CD14-positive monocyte (primary cell): Measurements from ENCODE around the gene HNRNPLL. TPM values are rescaled to one million over a fixed set of nuclear protein-coding genes. Genes with fewer than 3 reads are reported as not detected.

Experiments
- DNase-seq, 3 donors: peaks; one replicate each; pipeline ENCODE4 v3.0.0-alpha.2; 2011 to 2022
- H2AFZ ChIP-seq: 2 replicates; pipeline ENCODE4 v1.6.0; 2012; ENCODE audit warnings: mild to moderate bottlenecking, low read depth, low read length, inconsistent platforms; ENCODE audit not compliant: insufficient read depth, poor library complexity, severe bottlenecking
- H3K27ac ChIP-seq, 2 donors: 1 replicate in 1 of 2; 2 replicates in 1 of 2; pipeline ENCODE4 v1.5.1; 2012 to 2013; ENCODE audit warnings: low read length in 2 of 2, control low read depth in 1 of 2, inconsistent platforms in 1 of 2, low read depth in 1 of 2, mild to moderate bottlenecking in 1 of 2
- H3K27me3 ChIP-seq, 2 donors: one replicate each; pipeline versions ENCODE4 v1.6.0 to v1.6.1; 2011 to 2013; ENCODE audit warnings: low read length in 2 of 2; ENCODE audit not compliant: control insufficient read depth in 2 of 2, insufficient read depth in 2 of 2
- H3K36me3 ChIP-seq, 2 donors: replicated peaks in 1 of 2; 1 replicate in 1 of 2; 2 replicates in 1 of 2; pipeline versions ENCODE4 v1.5.1 to v1.6.1; 2012 to 2013; ENCODE audit warnings: low read length in 2 of 2, control low read depth in 1 of 2, inconsistent platforms in 1 of 2, mild to moderate bottlenecking in 1 of 2; ENCODE audit not compliant: insufficient read depth in 2 of 2, control insufficient read depth in 1 of 2
- H3K4me1 ChIP-seq, 2 donors: 1 replicate in 1 of 2; 2 replicates in 1 of 2; pipeline versions ENCODE4 v1.5.1 to v1.6.1; 2012 to 2013; ENCODE audit warnings: low read length in 2 of 2, control low read depth in 1 of 2, inconsistent platforms in 1 of 2, mild to moderate bottlenecking in 1 of 2, moderate library complexity in 1 of 2; ENCODE audit not compliant: insufficient read depth in 2 of 2, control insufficient read depth in 1 of 2
- H3K4me2 ChIP-seq: replicated peaks from 2 replicates; pipeline ENCODE3; 2012; ENCODE audit warnings: low read length, moderate library complexity, mild to moderate bottlenecking; ENCODE audit not compliant: poor library complexity, severe bottlenecking; ENCODE audit errors: extremely low read depth
- H3K4me3 ChIP-seq, 3 experiments: fragments of 200-600 bp in 1 of 3; sonication (generic) in 1 of 3; replicated peaks in 1 of 3; 1 replicate in 2 of 3; 2 replicates in 1 of 3; pipeline ENCODE4 v1.5.1; 2011 to 2013; ENCODE audit warnings: low read length in 3 of 3, mild to moderate bottlenecking in 3 of 3, control low read depth in 2 of 3, low read depth in 2 of 3, inconsistent platforms in 1 of 3, moderate library complexity in 1 of 3
- H3K79me2 ChIP-seq: 2 replicates; pipeline ENCODE4 v1.6.0; 2012; ENCODE audit warnings: mild to moderate bottlenecking, control low read depth, inconsistent platforms, low read length, moderate library complexity; ENCODE audit not compliant: insufficient read depth
- H3K9ac ChIP-seq: 2 replicates; pipeline ENCODE4 v1.6.0; 2017; ENCODE audit warnings: low read length, mild to moderate bottlenecking; ENCODE audit not compliant: insufficient read depth, poor library complexity, severe bottlenecking
- H3K9me3 ChIP-seq, 2 donors: replicated peaks in 1 of 2; 1 replicate in 1 of 2; 2 replicates in 1 of 2; pipeline versions ENCODE4 v1.5.1 to v1.6.1; 2012 to 2013; ENCODE audit warnings: low read length in 2 of 2, control low read depth in 1 of 2; ENCODE audit not compliant: control insufficient read depth in 1 of 2, insufficient read depth in 1 of 2
- H4K20me1 ChIP-seq: 2 replicates; pipeline ENCODE4 v1.6.0; 2012; ENCODE audit warnings: mild to moderate bottlenecking, low read length, control low read depth, moderate library complexity; ENCODE audit not compliant: insufficient read depth
- H3K27ac Mint-ChIP-seq, 7 donors: one replicate each; pipeline ENCODE4 v1.8.0; 2020; ENCODE audit warnings: mild to moderate bottlenecking in 7 of 7, mixed read lengths in 7 of 7, moderate library complexity in 6 of 7, inconsistent platforms in 2 of 7
- H3K27me3 Mint-ChIP-seq, 3 donors: one replicate each; pipeline ENCODE4 v1.8.0; 2021 to 2022; ENCODE audit warnings: low read depth in 3 of 3, mild to moderate bottlenecking in 3 of 3, mixed read lengths in 3 of 3, moderate library complexity in 3 of 3, inconsistent platforms in 1 of 3
- H3K36me3 Mint-ChIP-seq, 2 donors: one replicate each; pipeline ENCODE4 v1.8.0; 2020; ENCODE audit warnings: mixed read lengths in 2 of 2, inconsistent platforms in 1 of 2, mild to moderate bottlenecking in 1 of 2
- H3K4me1 Mint-ChIP-seq: one replicate; pipeline ENCODE4 v1.8.0; 2020; ENCODE audit warnings: mild to moderate bottlenecking, mixed read lengths
- H3K4me3 Mint-ChIP-seq, 2 donors: one replicate each; pipeline ENCODE4 v1.8.0; 2020; ENCODE audit warnings: mild to moderate bottlenecking in 2 of 2, mixed read lengths in 2 of 2, moderate library complexity in 1 of 2
- H3K9me3 Mint-ChIP-seq, 7 donors: one replicate each; pipeline ENCODE4 v1.8.0; 2020 to 2022; ENCODE audit warnings: mixed read lengths in 7 of 7, mild to moderate bottlenecking in 6 of 7, moderate library complexity in 6 of 7, inconsistent platforms in 2 of 7
- CTCF ChIP-seq: fragments of 200-600 bp; IDR thresholded peaks from one replicate; pipeline ENCODE4 v1.8.0; 2022; ENCODE audit warnings: antibody characterized with exemption, mild to moderate bottlenecking
- WGBS: methylation state at CpG from one replicate; pipeline ENCODE4 v1.1.5; 2013; ENCODE audit warnings: missing lambda C conversion rate; ENCODE audit not compliant: insufficient coverage; 5-methylcytosine and 5-hydroxymethylcytosine counted together
- intact Hi-C, 2 donors: fragments of 100-400 bp; cut with micrococcal nuclease; formaldehyde crosslinking; loops; one replicate each; pipeline versions ENCODE4 v1.15.0 to v1.15.1; 2023
- polyA plus RNA-seq, 3 donors: library from polyadenylated mRNA; depleted of rRNA in 1 of 3; unstranded in 2 of 3; stranded (reverse) in 1 of 3; fragments of 300-500 nt in 2 of 3; fragments of >200 nt in 1 of 3; fragmentation: Illumina TruSeq in 2 of 3; gene quantifications; 1 replicate in 2 of 3; 2 replicates in 1 of 3; pipeline ENCODE4 v1.2.3, GENCODE V29; 2012 to 2021

Gene HNRNPLL
- polyA plus RNA-seq, 3 donors, result 12.4 to 16.8 (median 13.8) TPM

DNA sequence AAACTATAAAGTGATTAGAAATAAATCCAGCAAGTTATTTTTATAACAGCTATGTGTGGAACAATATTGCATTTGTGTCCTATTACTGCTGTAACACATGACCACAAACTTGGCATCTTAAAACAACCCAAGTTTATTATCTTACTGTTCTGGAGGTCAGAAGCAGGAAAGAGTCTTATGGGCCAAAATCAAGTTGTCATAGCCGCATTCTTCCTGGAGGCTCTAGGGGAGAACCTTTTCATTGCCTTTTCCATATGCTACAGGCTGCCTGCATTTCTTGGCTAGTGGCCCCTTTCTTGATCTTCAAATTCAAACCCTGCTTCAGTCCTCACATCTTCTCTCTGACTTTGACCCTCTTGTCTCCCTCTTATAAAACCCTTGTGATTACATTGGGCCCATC lies 27.0 kb upstream of the HNRNPLL start:
- no peaks in the 10 kb centered on the region for H3K36me3 ChIP-seq
- H4K20me1 ChIP-seq, result no peaks in the 10 kb centered on the region
- DNase-seq, result no peak
- no peak overlapping the region for H3K4me3 ChIP-seq
- peaks cover 8% of the 10 kb centered on the region in 2 donors for H3K4me1 ChIP-seq
- Mint-ChIP-seq H3K4me3 (no peak overlapping the region), H3K27me3 (peaks cover 5 to 16% (median 13%) of the 10 kb centered on the region in 3 donors), H3K27ac (no peak overlapping the region), H3K4me1 (peaks cover 10% of the 10 kb centered on the region), H3K36me3 (peaks cover 0 to 4% of the 10 kb centered on the region in 2 donors), H3K9me3 (peaks cover 0 to 4% (median 3%) of the 10 kb centered on the region in 7 donors)
- H2AFZ ChIP-seq, result no peak overlapping the region
- no peaks in the 10 kb centered on the region for H3K79me2 ChIP-seq
- H3K9ac ChIP-seq, result no peak overlapping the region
- no peaks in the 10 kb centered on the region for H3K9me3 ChIP-seq
- no peak overlapping the region for H3K4me2 ChIP-seq
- no peak for TF ChIP-seq CTCF
- H3K27me3 ChIP-seq, result peaks cover 3 to 10% of the 10 kb centered on the region in 2 donors
- whole genome bisulfite sequencing, result 100% methylated on average over 1 of the region's 1 CpG
- intact Hi-C loops, result loop anchor here in 1 of 2 donors (5.0 kb wide), 1 partner anchor 38 kb away; the partner anchor contains the start of gene GALM
- no peak overlapping the region for H3K27ac ChIP-seq

DNA sequence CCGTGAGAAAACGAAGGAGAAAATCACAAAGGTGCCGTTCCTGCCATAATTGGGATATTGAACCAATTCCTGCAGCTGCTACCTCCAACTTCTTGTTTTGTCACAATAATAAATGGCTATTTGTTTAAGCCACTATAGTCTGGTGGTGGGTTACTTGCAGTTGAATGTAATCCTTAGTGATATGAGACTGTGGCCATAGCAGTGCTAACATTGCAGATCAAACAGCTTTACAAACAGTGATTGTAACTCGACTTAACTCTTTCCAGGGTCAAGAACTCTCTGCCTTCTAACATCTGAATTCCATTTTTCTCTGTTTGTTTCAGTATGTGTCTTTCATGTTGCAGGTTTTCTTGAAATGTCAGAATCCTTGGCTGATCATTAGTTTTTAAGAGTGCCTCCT lies 24.7 kb upstream of the HNRNPLL start:
- H3K9me3 Mint-ChIP-seq, result peaks cover 0 to 4% (median 3%) of the 10 kb centered on the region in 7 donors
- H3K27ac ChIP-seq, result no peak overlapping the region
- no peak overlapping the region for H3K9ac ChIP-seq
- no peak overlapping the region for H2AFZ ChIP-seq
- peaks cover 3 to 10% of the 10 kb centered on the region in 2 donors for H3K27me3 ChIP-seq
- no peak overlapping the region for H3K4me3 Mint-ChIP-seq
- no peaks in the 10 kb centered on the region for H3K9me3 ChIP-seq
- peaks cover 10% of the 10 kb centered on the region for H3K4me1 Mint-ChIP-seq
- H3K36me3 Mint-ChIP-seq, result peaks cover 0 to 4% of the 10 kb centered on the region in 2 donors
- no peaks in the 10 kb centered on the region for H3K36me3 ChIP-seq
- H3K4me3 ChIP-seq, result no peak overlapping the region
- no peak for DNase-seq
- no peak overlapping the region for H3K27ac Mint-ChIP-seq
- no peak for TF ChIP-seq CTCF
- 100% methylated on average over 1 of the region's 4 CpGs for WGBS
- intact Hi-C loops, result no loop called here
- no peaks in the 10 kb centered on the region for H4K20me1 ChIP-seq
- H3K79me2 ChIP-seq, result no peaks in the 10 kb centered on the region
- H3K4me1 ChIP-seq, result peaks cover 8 to 11% of the 10 kb centered on the region in 2 donors
- peaks cover 5 to 24% (median 21%) of the 10 kb centered on the region in 3 donors for H3K27me3 Mint-ChIP-seq
- H3K4me2 ChIP-seq, result no peak overlapping the region
